Regular cardiac myocyte (primary cell): ENCODE measurements around the gene PHTF2. TPM values are rescaled to one million over a fixed set of nuclear protein-coding genes. Genes with fewer than 3 reads are reported as not detected.

ENCODE experiments used
- total RNA-seq: library from RNA; depleted of rRNA; stranded (reverse); fragments of >200 nt; gene quantifications from 2 replicates; pipeline ENCODE4 v1.2.3, GENCODE V29; 2014

The PHTF2 gene
- total RNA-seq, result 24.8 and 26.8 TPM in 2 replicates

GRCh38 chr7:77798394-77799077, at the start of gene PHTF2, which contains the start of gene TMEM60:
Gene PHTF2, plus strand, starts transcription at chr7:77798773.
Gene TMEM60, minus strand, starts transcription at chr7:77798434. Its CDS starts 4,061 bp downstream, at chr7:77794373.

Other genes with a start within 250 kb of the PHTF2 start
- 11.3 and 14.8 TPM in 2 replicates for gene RSBN1L, start 102.3 kb upstream of the PHTF2 start, total RNA-seq
- 11.5 and 20.9 TPM in 2 replicates for gene TMEM60, start 339 bp upstream of the PHTF2 start, total RNA-seq